HuH-7.5 (cell line): ENCODE data around the gene LHX2.
"Not testable (repeated sequence)": the region's sequence is repeated elsewhere in the genome, so short reads cannot be mapped to it uniquely, and the experiment has no call there.

Source experiments
- DNase-seq: peaks from one replicate; pipeline ENCODE4 v3.0.0; 2011; ENCODE audit warnings: low spot score

Gene LHX2

GRCh38 chr9:124011460-124012301 is at the start of gene LHX2:
Gene LHX2 (plus strand): TSS chr9:124011768. CDS start chr9:124012349, 581 bp downstream.
- DNase-seq: peak; percentile 96

DNA sequence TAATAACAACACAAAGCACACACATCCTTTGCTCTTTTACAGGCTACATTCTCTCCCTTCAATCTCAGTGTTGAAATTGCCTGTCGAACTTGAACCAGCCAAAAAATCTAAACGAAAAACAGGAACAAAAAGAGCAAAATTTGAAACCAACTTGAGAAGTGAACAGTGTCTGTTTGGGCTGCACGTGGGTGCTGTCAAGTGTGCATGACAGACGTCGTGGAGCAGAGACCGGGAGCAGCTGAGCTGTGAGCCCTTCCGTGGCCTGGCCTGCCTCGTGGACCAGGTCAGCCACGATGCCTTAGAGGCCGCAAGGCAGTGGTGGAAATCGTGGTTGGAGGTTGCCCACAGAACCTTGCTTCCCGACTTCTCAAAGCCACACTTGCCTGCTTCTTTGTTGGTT is 46.8 kb upstream of the LHX2 start:
- no peak for DNase-seq

DNA sequence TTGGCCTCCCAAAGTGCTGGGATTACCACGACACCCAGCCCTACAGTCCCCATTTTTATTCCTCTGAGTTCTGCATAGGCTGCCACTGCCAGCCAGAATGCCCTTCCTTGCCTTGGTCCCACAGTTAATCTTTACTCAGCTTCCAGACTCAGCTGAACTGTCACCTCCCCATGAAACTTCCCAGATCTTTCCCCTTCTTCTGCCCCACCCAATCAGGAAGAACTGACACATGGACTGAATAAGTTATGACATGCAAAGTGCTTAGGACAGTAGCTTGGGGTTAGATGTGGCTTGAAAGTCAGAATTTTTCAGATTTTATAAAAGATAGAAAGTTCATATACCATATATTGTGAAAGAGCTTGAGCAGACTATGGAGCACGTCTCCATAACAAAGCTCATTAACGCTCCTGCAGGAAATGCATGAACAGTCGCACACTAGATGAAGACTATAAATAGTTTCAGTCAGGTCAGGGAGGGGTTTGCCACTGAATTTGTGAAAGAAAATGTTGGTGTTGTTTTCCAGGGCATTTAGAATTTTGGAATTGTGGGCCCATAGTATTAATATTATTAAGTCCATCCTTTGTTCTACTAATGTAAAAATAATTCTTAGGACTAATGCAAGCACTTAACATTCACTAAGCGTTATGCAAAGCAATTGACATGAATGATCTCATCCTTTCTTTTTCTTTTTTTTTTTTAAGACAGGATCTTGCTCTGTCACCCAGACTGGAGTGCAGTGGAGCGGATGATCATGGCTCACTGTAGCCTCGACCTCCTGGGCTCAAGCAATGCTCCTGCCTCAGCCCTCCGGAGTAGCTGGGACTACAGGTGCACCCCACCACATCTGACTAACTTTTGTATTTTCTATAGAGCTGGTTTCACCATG is 45.5 kb upstream of the LHX2 start:
- no peak for DNase-seq

GRCh38 chr9:123967323-123967722 is 44.2 kb upstream of the LHX2 start:
- no peak for DNase-seq

DNA sequence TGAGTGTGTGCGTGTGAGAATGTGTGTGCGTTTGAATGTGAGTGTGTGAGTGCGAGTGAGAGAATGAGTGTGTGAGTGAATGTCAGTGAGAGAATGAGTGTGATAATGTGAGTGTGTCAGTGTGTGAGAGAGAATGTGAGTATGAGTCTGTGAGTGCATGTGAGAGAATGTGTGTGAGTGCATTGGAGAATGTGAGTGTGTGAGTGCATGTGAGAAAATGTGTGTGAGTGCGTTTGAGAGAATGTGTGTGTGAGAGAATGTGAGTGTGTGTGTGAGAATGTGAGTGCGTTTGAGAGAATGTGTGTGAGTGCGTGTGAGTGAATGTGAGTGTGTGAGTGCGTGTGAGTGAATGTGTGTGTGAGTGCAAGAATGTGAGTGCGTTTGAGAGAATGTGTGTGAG is 39.0 kb upstream of the LHX2 start:
- DNase-seq: no peak

GRCh38 chr9:123973590-123974223 is 37.9 kb upstream of the LHX2 start:
- DNase-seq: no peak

GRCh38 chr9:123974471-123974870 is 37.1 kb upstream of the LHX2 start:
- no peak for DNase-seq

DNA sequence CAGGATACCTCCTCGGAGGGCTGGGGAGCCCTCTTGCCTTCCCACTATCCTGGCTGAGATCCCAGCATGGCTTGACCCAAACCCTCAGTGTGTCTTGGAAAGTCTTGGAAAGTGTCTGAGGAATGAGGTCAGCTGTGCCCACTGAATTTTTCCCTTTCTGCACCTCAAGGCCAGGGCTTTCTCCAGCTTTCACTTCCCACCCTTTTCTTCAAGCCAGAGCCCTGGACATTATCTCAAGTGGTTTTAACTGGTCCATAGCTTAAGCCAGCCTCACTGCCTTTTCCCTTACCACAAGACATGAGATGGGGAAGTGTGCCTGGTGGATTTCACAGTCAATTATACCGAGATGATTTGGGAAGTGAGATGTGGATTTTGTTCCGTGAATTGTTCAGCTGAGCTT is 35.7 kb upstream of the LHX2 start:
- no peak for DNase-seq

DNA sequence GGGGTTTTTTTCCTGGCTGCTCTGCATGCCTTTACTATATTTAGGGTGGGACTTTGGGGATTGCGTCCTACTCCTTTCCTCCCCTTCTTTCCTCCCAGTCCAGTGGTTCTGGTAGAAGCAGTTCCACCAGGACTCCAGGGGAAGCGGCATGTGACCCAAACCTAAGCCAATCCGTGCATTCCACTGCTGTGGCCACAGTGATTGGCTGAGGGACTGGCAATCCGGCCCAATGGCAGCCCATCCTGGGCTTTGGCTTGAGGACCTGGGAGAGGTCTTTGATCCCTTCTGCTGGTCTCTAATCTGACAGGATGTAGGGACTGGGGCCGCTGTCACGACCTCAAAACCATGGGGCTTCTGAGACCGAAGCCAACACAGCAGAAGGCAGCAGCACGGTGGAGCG is 35.0 kb upstream of the LHX2 start:
- DNase-seq: not testable (repeated sequence)

DNA sequence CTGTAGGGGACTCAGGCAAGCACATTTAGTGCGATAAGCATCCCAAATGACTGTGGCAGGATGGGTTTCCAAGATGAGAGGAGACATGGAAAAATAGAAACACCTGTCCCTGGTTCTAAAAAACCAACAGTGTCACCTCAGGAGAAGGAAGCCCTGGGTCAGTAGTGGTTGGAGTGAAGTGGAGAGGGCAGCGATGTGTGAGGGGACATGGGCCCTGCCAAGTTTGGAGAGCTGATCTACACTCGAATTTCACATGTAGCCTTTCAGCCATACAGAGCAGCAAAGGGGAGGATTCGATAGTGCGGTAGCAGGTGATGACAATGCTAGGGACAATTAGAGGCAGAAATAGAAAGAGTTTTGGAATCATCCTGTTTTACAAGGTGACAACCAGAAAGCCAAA is 32.6 kb upstream of the LHX2 start:
- no peak for DNase-seq

- DNase-seq: no peak
Measured at GRCh38 chr9:123982535-123982934, 29.0 kb upstream of the LHX2 start.

- no peak for DNase-seq
Measured at GRCh38 chr9:123983047-123983446, 28.5 kb upstream of the LHX2 start.

DNA sequence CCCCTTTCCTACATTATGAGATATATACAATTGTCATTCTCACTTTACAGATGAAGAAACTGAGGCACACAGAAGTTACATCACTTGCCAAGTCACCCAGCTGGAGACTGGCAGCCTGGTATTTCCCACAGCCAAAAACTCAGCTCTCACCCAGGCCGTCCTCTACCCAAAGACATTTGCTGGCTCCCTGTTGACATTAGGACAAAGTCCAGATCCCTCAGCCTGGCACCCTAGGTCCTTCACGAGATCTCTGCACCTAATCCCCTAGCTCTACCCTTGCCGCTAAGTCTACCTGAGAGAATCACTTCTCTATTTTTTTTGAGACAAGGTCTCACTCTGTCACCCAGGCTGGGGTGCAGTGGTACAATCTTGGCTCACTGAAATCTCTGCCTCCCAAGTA is 26.8 kb upstream of the LHX2 start:
- no peak for DNase-seq

DNA sequence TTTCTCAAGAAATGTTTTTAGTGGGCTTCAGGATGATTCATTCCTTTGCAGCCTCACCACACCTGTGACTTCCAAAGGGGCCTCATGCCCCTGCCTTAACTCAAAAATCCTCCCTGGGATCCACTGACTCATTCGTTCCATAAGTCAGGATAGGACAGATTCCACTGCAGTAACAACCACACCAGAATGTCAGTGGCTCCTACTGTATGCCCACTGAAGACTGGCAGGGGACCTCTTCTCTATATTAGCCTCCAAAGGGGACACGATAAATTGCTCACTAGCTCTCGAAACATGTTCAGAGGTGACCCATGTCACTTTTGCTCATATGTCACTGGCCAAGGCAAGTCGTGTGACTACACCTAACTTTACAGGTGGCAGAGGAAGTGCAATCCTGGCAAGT is 25.7 kb upstream of the LHX2 start:
- no peak for DNase-seq

- no peak for DNase-seq
Measured at GRCh38 chr9:123990427-123990826, 21.1 kb upstream of the LHX2 start.

DNA sequence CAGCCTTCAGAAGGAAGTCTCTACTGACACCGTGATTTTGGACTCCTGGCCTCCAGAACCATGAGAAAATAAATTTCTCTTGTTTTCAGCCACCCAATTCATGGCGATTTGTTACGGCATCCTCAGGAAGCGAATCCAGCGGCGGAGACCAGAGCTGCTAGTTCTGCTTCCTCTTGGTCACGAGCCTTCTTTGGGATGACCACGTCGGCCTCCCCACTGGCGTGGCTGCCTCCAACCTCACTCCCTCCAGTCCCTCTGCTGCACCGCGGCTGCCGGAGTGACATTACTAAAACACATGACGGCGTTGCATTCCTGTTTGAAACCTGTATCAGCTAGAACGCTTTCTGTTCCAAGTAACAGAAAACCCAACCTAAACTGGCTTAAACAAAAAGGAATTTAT is 18.9 kb upstream of the LHX2 start:
- DNase-seq: not testable (repeated sequence)

DNA sequence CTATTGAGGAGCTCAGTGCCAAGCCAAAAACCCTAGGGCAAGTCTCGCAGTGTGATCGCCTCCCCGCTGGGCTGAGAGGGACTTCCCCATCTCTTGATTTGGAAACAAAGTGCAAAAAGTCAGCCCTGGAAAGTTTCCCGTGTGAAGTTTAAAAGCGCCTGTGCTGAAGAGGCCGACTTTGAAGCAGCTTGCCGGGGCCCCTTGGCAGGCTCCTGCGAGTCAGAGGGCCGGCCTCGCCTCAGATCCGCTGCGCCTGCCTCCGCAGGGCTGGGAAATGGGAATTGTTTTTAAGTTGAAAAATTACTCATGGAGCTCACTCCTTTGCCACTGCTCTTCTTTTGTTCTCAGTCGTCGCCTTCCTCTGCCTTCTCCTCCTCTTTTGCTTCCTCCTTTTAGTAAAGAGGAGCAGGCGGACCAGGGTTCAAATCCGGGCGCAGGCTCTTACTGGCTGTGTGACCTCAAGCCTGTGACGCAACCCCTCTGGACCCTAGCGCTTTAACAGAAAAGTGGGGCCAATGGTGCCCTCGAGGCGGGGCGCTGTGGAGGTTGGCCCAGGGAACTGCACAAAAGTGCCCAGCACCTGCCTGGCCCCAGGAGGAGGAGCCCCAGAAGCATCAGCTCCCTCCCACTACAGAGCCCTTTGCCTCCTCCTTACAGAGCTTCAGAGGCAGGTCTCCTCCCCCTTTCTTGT is 14.7 kb upstream of the LHX2 start:
- DNase-seq: no peak

- no peak for DNase-seq
Measured at GRCh38 chr9:123997665-123998277, 13.8 kb upstream of the LHX2 start.

GRCh38 chr9:123998278-123998925 is 13.2 kb upstream of the LHX2 start:
- no peak for DNase-seq

GRCh38 chr9:123998970-123999621 is 12.5 kb upstream of the LHX2 start:
- DNase-seq: no peak

- DNase-seq: no peak
Measured at GRCh38 chr9:123999661-124000060, 11.9 kb upstream of the LHX2 start.
